ENCODE results near the gene SYT4. TPM values are rescaled to one million over a fixed set of nuclear protein-coding genes. Genes with fewer than 3 reads are reported as not detected.
"Not testable (repeated sequence)": the region's sequence is repeated elsewhere in the genome, so short reads cannot be mapped to it uniquely, and the experiment has no call there.

Gene SYT4
- total RNA-seq, 2 donors from 2014 or later, result not detected

DNA sequence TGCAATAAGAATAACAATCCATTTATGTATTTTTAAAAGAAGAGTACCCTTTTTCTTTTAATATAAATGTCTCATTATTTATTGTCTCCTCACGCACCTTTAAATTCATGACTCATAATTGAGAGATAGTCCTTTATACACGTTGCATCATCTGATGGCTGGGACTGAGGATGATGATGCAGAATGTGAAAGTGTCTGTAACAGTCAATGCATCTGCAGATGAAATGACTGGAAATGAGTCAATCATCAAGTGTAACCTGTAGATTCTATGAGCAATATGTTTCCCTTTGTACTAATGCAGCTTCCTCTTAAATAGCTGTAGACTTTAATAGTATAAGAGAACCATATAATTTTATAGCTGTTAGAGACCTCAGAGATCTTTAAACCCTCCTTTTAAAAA is 26.1 kb upstream of the SYT4 start:
- H3K36me3 ChIP-seq, result no peaks in the 10 kb centered on the region
- H3K27ac ChIP-seq, result no peak overlapping the region
- H3K27me3 ChIP-seq (replicated peaks; ENCODE audit: insufficient read depth), result no peaks in the 10 kb centered on the region
- H3K4me3 ChIP-seq, result no peak overlapping the region
- H3K9me3 ChIP-seq, result no peaks in the 10 kb centered on the region
- no peak for TF ChIP-seq CTCF (IDR thresholded peaks at IDR 0.05)
- ATAC-seq (ENCODE audit: insufficient number of reproducible peaks, low FRiP score, low read depth) (no peak), DNase-seq (ENCODE audit: low spot score) (no peak)
- H3K4me1 ChIP-seq (ENCODE audit: control insufficient read depth in 1 of 2, low read depth in 2 of 2), result no peaks in the 10 kb centered on the region

DNA sequence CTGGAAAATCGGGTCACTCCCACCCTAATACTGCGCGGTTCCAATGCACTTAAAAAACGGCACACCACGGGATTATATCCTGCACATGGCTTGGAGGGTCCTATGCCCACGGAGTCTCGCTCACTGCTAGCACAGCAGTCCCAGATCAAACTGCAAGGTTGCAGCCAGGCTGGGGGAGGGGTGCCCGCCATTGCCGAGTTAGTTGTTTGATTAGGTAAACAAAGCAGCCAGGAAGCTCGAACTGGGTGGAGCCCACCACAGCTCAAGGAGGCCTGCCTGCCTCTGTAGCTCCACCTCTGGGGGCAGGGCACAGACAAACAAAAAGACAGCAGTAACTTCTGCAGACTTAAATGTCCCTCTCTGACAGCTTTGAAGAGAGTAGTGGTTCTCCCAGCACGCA is 8.9 kb upstream of the SYT4 start:
- DNase-seq (ENCODE audit: low spot score); ATAC-seq (ENCODE audit: insufficient number of reproducible peaks, low FRiP score, low read depth); H3K9me3 ChIP-seq; H3K4me1 ChIP-seq (ENCODE audit: control insufficient read depth in 1 of 2, low read depth in 2 of 2); H3K27ac ChIP-seq; H3K4me3 ChIP-seq; H3K27me3 ChIP-seq (replicated peaks; ENCODE audit: insufficient read depth); H3K36me3 ChIP-seq: not testable (repeated sequence)

DNA sequence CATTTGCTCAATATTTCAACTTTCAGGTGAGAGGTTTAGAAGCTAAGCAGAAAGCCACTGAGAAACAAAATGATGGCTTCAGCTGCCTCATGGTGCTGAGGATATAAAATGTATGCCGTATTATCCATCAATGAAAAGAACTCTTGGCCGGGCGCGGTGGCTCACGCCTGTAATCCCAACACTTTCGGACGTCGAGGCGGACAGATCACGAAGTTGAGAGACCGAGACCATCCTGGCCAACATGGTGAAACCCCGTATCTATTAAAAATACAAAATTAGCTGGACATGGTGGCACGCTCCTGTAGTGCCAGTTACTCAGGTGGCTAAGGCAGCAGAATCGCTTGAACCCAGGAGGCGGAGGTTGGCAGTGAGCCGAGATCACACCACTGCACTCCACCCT is 6.0 kb upstream of the SYT4 start:
- no peak for ATAC-seq (ENCODE audit: insufficient number of reproducible peaks, low FRiP score, low read depth)
- H3K36me3 ChIP-seq, result no peaks in the 10 kb centered on the region
- H3K27ac ChIP-seq, result no peak overlapping the region
- H3K9me3 ChIP-seq, result no peaks in the 10 kb centered on the region
- H3K4me3 ChIP-seq, result no peak overlapping the region
- H3K27me3 ChIP-seq (replicated peaks; ENCODE audit: insufficient read depth), result no peaks in the 10 kb centered on the region
- no peak for DNase-seq (ENCODE audit: low spot score)
- H3K4me1 ChIP-seq (ENCODE audit: control insufficient read depth in 1 of 2, low read depth in 2 of 2), result no peaks in the 10 kb centered on the region
- TF ChIP-seq CTCF (IDR thresholded peaks at IDR 0.05), result no peak

- no peaks in the 10 kb centered on the region for H3K36me3 ChIP-seq
- no peak overlapping the region for H3K27ac ChIP-seq
- no peaks in the 10 kb centered on the region for H3K4me1 ChIP-seq (ENCODE audit: control insufficient read depth in 1 of 2, low read depth in 2 of 2)
- no peak for ATAC-seq (ENCODE audit: insufficient number of reproducible peaks, low FRiP score, low read depth)
- TF ChIP-seq CTCF (IDR thresholded peaks at IDR 0.05), result no peak
- no peak for DNase-seq (ENCODE audit: low spot score)
- H3K4me3 ChIP-seq, result no peak overlapping the region
- H3K27me3 ChIP-seq (replicated peaks; ENCODE audit: insufficient read depth), result no peaks in the 10 kb centered on the region
- no peaks in the 10 kb centered on the region for H3K9me3 ChIP-seq
Observed at GRCh38 chr18:43279015-43279744, 1.9 kb upstream of the SYT4 start.

DNA sequence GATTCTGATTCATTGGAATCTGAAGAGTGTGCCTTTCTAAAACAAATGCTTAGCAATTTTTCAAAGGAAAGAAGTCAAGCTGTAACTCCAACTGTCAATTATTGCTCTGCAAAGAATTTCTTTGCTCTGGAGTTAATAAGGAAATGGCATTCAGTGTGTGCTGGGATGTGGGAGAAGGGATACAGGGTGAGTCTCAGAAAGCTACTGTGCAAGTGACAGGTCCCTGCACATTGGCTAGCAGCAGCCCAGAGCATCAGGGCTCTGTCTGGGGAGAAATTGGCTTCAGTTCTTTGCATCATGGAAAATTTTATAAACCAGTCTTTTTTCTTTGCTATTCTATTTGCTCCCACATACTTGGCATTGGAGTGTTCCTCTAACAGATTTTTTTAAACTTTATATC is 1.1 kb upstream of the SYT4 start:
- Histone ChIP-seq H3K36me3 (no peaks in the 10 kb centered on the region), H3K27ac (no peak overlapping the region), H3K4me3 (no peak overlapping the region), H3K9me3 (no peaks in the 10 kb centered on the region), H3K27me3 (replicated peaks; ENCODE audit: insufficient read depth) (no peaks in the 10 kb centered on the region), H3K4me1 (ENCODE audit: control insufficient read depth in 1 of 2, low read depth in 2 of 2) (no peaks in the 10 kb centered on the region)
- DNase-seq (ENCODE audit: low spot score) (no peak), ATAC-seq (ENCODE audit: insufficient number of reproducible peaks, low FRiP score, low read depth) (no peak)
- TF ChIP-seq CTCF (IDR thresholded peaks at IDR 0.05), result no peak

- H3K27me3 ChIP-seq (replicated peaks; ENCODE audit: insufficient read depth), result no peaks in the 10 kb centered on the region
- no peaks in the 10 kb centered on the region for H3K9me3 ChIP-seq
- no peak overlapping the region for H3K27ac ChIP-seq
- no peaks in the 10 kb centered on the region for H3K4me1 ChIP-seq (ENCODE audit: control insufficient read depth in 1 of 2, low read depth in 2 of 2)
- no peaks in the 10 kb centered on the region for H3K36me3 ChIP-seq
- DNase-seq (ENCODE audit: low spot score), result no peak
- no peak overlapping the region for H3K4me3 ChIP-seq
- no peak for ATAC-seq (ENCODE audit: insufficient number of reproducible peaks, low FRiP score, low read depth)
- no peak for TF ChIP-seq CTCF (IDR thresholded peaks at IDR 0.05)
Observed at GRCh38 chr18:43276491-43276890, 799 bp downstream of the SYT4 start.

All from thoracic aorta (tissue), 2 donors.